DOHH2 (cell line): Measurements from ENCODE around the gene FNDC3B.

ENCODE experiments used
- H3F3A ChIP-seq: fragments of 200-600 bp; sonication (generic), shearing (Covaris generic); 2 replicates; pipeline ENCODE4 v1.6.0; 2016; ENCODE audit warnings: antibody characterized with exemption, mild to moderate bottlenecking; ENCODE audit not compliant: control insufficient read depth, insufficient read depth
- H3K27ac ChIP-seq: fragments of 200-600 bp; sonication (generic); 2 replicates; pipeline ENCODE4 v1.5.1; 2014; ENCODE audit warnings: low read depth, mild to moderate bottlenecking, low read length, moderate library complexity
- H3K27me3 ChIP-seq: fragments of 200-600 bp; sonication (generic); 2 replicates; pipeline ENCODE4 v1.6.1; 2014; ENCODE audit warnings: mild to moderate bottlenecking, low read length, mixed read lengths; ENCODE audit not compliant: control insufficient read depth
- H3K36me3 ChIP-seq: fragments of 200-600 bp; sonication (generic); 2 replicates; pipeline ENCODE4 v1.6.1; 2014; ENCODE audit warnings: mild to moderate bottlenecking, low read length, moderate library complexity, mixed read lengths; ENCODE audit not compliant: control insufficient read depth
- H3K4me1 ChIP-seq: fragments of 200-600 bp; sonication (generic); 2 replicates; pipeline ENCODE4 v1.6.1; 2014; ENCODE audit warnings: mild to moderate bottlenecking, low read length, mixed read lengths; ENCODE audit not compliant: control insufficient read depth
- H3K4me2 ChIP-seq: fragments of 200-600 bp; sonication (generic); 2 replicates; pipeline ENCODE4 v1.6.0; 2014; ENCODE audit warnings: mild to moderate bottlenecking, low read length, moderate library complexity
- H3K4me3 ChIP-seq: fragments of 200-600 bp; sonication (generic); 2 replicates; pipeline ENCODE4 v1.5.1; 2014; ENCODE audit warnings: mild to moderate bottlenecking, low read length, mixed read lengths
- H3K79me2 ChIP-seq: fragments of 200-600 bp; sonication (generic); 2 replicates; pipeline ENCODE4 v1.6.1; 2014; ENCODE audit warnings: mild to moderate bottlenecking, low read length, mixed read lengths; ENCODE audit not compliant: control insufficient read depth
- H3K9me2 ChIP-seq: fragments of 200-600 bp; sonication (generic); replicated peaks from 2 replicates; pipeline ENCODE4 v1.6.1; 2014; ENCODE audit warnings: mild to moderate bottlenecking, low read length, mixed read lengths; ENCODE audit not compliant: control insufficient read depth
- H3K9me3 ChIP-seq: fragments of 200-600 bp; sonication (generic); 2 replicates; pipeline ENCODE4 v1.6.1; 2014; ENCODE audit warnings: antibody characterized with exemption, low read length, mixed read lengths; ENCODE audit not compliant: control insufficient read depth, insufficient read depth
- H4K20me1 ChIP-seq: fragments of 200-600 bp; sonication (generic); 2 replicates; pipeline ENCODE4 v1.6.0; 2014; ENCODE audit warnings: low read depth, mild to moderate bottlenecking, antibody characterized with exemption, low read length, moderate library complexity; ENCODE audit not compliant: control insufficient read depth, insufficient read depth
- EZH2phosphoT487 ChIP-seq: fragments of 200-600 bp; sonication (generic); IDR thresholded peaks from 2 replicates; pipeline ENCODE4 v1.6.1; 2017; ENCODE audit warnings: borderline replicate concordance, mild to moderate bottlenecking, antibody characterized with exemption, low read length, moderate library complexity, mixed read lengths
- TF ChIP-seq, protein P1 (sequence below): fragments of 200-600 bp; sonication (generic); IDR thresholded peaks from one replicate; pipeline ENCODE4 v1.5.1; 2014; ENCODE audit warnings: antibody characterized with exemption, mild to moderate bottlenecking, low read depth, low read length; ENCODE audit not compliant: poor library complexity, severe bottlenecking

Gene FNDC3B

DNA sequence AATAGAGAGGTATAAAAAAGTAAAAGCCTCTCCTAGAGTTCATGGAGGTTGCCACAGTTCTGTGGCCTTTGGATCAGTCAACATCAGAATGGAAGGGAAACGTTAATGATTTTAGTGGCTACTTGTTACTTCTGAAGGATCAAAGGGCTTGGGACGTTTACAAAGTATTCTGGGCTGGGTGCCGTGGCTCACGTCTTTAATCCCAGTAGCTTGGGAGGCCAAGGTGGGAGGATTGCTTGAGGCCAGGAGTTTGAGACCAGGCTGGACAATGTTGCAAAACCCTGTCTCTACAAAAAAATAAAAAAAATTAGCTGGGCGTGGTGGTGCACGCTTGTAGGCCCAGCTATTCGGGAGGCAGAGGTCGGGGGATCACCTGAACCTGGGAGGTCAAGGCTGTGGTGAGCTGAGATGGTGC lies 44.6 kb downstream of the FNDC3B start:
- Histone ChIP-seq H3K9me3 (no peaks in the 10 kb centered on the region), H3K79me2 (no peaks in the 10 kb centered on the region), H3K27ac (no peak overlapping the region), H3K4me2 (no peak overlapping the region), H3K4me1 (0 out of 2 replicates have a peak, but pooled peaks cover 2% of the 10 kb centered on the region), H3K4me3 (no peak overlapping the region), H3K27me3 (no peaks in the 10 kb centered on the region), H3K36me3 (no peaks in the 10 kb centered on the region), H3F3A (no peaks in the 10 kb centered on the region), H3K9me2 (no peaks in the 10 kb centered on the region), H4K20me1 (no peaks in the 10 kb centered on the region)
- TF ChIP-seq, protein P1, sequence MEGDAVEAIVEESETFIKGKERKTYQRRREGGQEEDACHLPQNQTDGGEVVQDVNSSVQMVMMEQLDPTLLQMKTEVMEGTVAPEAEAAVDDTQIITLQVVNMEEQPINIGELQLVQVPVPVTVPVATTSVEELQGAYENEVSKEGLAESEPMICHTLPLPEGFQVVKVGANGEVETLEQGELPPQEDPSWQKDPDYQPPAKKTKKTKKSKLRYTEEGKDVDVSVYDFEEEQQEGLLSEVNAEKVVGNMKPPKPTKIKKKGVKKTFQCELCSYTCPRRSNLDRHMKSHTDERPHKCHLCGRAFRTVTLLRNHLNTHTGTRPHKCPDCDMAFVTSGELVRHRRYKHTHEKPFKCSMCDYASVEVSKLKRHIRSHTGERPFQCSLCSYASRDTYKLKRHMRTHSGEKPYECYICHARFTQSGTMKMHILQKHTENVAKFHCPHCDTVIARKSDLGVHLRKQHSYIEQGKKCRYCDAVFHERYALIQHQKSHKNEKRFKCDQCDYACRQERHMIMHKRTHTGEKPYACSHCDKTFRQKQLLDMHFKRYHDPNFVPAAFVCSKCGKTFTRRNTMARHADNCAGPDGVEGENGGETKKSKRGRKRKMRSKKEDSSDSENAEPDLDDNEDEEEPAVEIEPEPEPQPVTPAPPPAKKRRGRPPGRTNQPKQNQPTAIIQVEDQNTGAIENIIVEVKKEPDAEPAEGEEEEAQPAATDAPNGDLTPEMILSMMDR = no peak
- TF ChIP-seq EZH2phosphoT487 = no peak

DNA sequence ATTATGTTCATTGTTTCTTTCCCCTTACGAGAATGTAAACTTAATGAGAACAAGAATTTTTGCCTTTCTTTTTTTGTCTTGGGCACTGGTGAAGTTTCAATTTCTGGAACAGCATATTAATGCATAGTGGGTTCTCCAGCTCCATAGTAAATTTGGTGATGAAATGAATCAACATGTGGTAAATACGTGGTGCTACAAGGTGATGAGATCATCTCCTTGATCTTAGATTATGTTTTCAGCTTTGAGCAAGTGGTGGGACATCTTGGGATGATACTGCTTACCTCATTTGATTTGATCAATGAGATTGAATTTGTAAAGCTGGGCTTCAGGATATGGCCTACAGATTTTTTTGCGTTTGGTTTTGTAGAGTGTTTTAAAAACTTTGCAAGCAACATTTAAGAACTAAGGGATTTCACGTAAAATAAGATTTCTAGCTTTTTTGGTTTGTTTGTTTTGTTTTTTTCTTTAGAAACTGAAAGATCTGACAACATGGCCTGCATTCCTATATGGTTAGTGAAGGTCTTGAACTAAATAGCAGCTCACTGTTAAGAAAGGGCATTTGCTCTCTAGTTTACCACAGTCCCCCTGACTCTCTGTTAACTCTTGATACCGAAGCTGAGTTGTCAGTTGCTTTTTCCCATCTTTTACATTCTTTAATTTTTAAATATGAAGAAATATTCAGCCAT lies 45.6 kb downstream of the FNDC3B start:
- Histone ChIP-seq H3K4me2 (no peak overlapping the region), H3F3A (no peaks in the 10 kb centered on the region), H3K36me3 (no peaks in the 10 kb centered on the region), H3K4me1 (0 out of 2 replicates have a peak, but pooled peaks cover 2% of the 10 kb centered on the region), H3K9me2 (no peaks in the 10 kb centered on the region), H3K79me2 (no peaks in the 10 kb centered on the region), H3K4me3 (no peak overlapping the region), H3K27me3 (no peaks in the 10 kb centered on the region), H3K9me3 (no peaks in the 10 kb centered on the region), H4K20me1 (no peaks in the 10 kb centered on the region), H3K27ac (no peak overlapping the region)
- TF ChIP-seq, protein P1 = no peak
- TF ChIP-seq EZH2phosphoT487 = no peak

GRCh38 chr3:172085557-172085895 lies 46.1 kb downstream of the FNDC3B start:
- Histone ChIP-seq H3K4me3 (no peak overlapping the region), H4K20me1 (no peaks in the 10 kb centered on the region; the same call in 1 of the 2 replicates), H3K79me2 (no peaks in the 10 kb centered on the region), H3K27me3 (no peaks in the 10 kb centered on the region), H3K27ac (no peak overlapping the region), H3K36me3 (no peaks in the 10 kb centered on the region), H3F3A (no peaks in the 10 kb centered on the region), H3K4me2 (no peak overlapping the region), H3K9me3 (no peaks in the 10 kb centered on the region), H3K9me2 (no peaks in the 10 kb centered on the region), H3K4me1 (0 out of 2 replicates have a peak, but pooled peaks cover 2% of the 10 kb centered on the region)
- TF ChIP-seq, protein P1 = no peak
- TF ChIP-seq EZH2phosphoT487 = no peak
